Measurements from ENCODE around the gene TRAF3.
"Not testable (repeated sequence)": the region's sequence is repeated elsewhere in the genome, so short reads cannot be mapped to it uniquely, and the experiment has no call there.

Gene TRAF3

DNA sequence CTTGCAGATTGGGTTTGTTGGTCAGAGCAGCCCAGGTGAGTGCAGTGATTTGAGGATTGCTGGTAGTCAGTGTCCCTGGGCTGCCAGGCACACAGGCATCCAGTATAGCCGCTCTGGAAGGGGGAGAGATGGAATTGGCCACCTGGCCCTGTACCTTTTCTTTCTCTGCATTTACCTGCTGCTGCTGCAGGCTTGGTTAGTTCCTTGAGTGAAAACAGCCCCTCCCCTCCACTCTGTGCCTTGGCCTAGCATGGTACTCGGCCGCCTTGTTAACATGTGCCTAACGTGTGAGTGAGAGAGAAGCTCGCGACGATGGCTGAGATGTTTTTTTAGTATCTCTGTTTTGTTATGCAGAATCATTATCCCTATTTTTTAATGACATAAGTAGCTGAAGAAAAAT lies 95.9 kb downstream of the TRAF3 start:
- no peak overlapping the region for H3K27ac ChIP-seq (ENCODE audit: insufficient read depth, low read depth, low read length, poor library complexity, severe bottlenecking)
- H3K9me3 ChIP-seq (ENCODE audit: control insufficient read depth, low read length), result no peaks in the 10 kb centered on the region
- 92 to 95% methylated on average over 7 of the region's 7 CpGs for WGBS, 2 experiments
- H3K36me3 ChIP-seq (ENCODE audit: control insufficient read depth, insufficient read depth, low read length), result peaks cover 10% of the 10 kb centered on the region
- H3K4me1 ChIP-seq (ENCODE audit: control insufficient read depth, insufficient read depth, low read length), result no peaks in the 10 kb centered on the region
- no peak overlapping the region for H3K4me3 ChIP-seq (ENCODE audit: insufficient read depth, low read depth, low read length)
- H3K27me3 ChIP-seq (ENCODE audit: control insufficient read depth, insufficient read depth, low read length, poor library complexity, severe bottlenecking), result no peaks in the 10 kb centered on the region

DNA sequence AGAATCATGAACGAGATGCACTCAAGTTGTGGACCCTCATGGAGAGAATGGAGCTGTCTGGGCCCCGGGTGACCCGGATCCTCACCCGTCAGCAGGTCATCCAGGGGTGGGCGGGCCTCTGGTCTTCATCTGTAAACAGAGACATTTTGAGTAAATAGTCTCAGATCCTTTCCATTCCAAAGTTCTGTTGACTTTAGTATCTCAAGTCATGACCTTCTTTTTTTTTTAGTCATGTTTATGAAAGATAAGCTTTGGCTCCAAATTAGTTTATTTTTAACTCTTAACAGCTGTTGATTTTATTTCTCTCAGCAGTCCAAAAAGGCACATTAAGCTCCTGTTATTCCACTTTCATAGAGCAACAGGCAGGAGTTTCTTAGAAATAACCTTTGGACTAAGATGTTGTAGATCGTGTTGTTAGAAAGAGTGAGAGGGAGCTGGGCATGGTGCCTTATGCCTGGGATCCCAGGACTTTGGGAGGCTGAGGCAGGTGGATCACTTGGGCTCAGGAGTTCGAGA lies 96.4 kb downstream of the TRAF3 start:
- WGBS, 2 experiments, result 93 to 95% methylated on average over 7 of the region's 7 CpGs
- Histone ChIP-seq H3K9me3 (ENCODE audit: control insufficient read depth, low read length) (no peaks in the 10 kb centered on the region), H3K27me3 (ENCODE audit: control insufficient read depth, insufficient read depth, low read length, poor library complexity, severe bottlenecking) (no peaks in the 10 kb centered on the region), H3K27ac (ENCODE audit: insufficient read depth, low read depth, low read length, poor library complexity, severe bottlenecking) (no peak overlapping the region), H3K4me3 (ENCODE audit: insufficient read depth, low read depth, low read length) (no peak overlapping the region), H3K4me1 (ENCODE audit: control insufficient read depth, insufficient read depth, low read length) (no peaks in the 10 kb centered on the region), H3K36me3 (ENCODE audit: control insufficient read depth, insufficient read depth, low read length) (peaks cover 10% of the 10 kb centered on the region)

DNA sequence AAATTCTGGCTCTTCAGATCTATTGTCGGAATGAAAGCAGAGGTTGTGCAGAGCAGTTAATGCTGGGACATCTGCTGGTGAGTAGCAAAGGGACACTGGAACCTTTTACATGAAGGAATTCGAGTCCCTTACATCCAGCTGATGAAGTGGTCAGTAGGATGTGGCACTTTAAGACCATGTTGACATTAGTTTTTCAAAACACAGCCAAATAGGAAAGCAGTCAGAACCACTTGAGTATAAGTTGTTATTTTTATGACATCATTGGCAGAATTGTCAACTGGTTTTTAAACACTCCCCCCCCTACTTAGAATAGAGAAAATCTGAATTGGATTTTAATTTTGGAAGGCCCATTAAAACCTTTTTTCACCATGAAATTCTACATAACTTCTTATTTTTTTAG lies 98.4 kb downstream of the TRAF3 start:
- Histone ChIP-seq H3K4me1 (ENCODE audit: control insufficient read depth, insufficient read depth, low read length) (no peaks in the 10 kb centered on the region), H3K27ac (ENCODE audit: insufficient read depth, low read depth, low read length, poor library complexity, severe bottlenecking) (no peak overlapping the region), H3K9me3 (ENCODE audit: control insufficient read depth, low read length) (no peaks in the 10 kb centered on the region), H3K36me3 (ENCODE audit: control insufficient read depth, insufficient read depth, low read length) (peaks cover 10% of the 10 kb centered on the region), H3K27me3 (ENCODE audit: control insufficient read depth, insufficient read depth, low read length, poor library complexity, severe bottlenecking) (no peaks in the 10 kb centered on the region), H3K4me3 (ENCODE audit: insufficient read depth, low read depth, low read length) (no peak overlapping the region)
- 92 to 95% methylated on average over 2 of the region's 2 CpGs for WGBS, 2 experiments

DNA sequence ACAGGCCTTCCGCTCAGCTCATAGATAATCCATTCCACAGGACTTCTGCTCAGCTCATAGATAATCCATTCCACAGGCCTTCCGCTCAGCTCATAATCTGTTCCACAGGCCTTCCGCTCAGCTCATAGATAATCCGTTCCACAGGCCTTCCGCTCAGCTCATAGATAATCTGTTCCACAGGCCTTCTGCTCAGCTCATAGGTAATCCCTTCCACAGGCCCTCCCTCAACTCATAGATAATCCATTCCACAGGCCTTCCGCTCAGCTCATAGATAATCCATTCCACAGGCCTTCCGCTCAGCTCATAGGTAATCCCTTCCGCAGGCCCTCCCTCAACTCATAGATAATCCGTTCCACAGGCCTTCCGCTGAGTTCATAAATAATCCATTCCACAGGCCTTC lies 100.3 kb downstream of the TRAF3 start:
- H3K27me3 ChIP-seq (ENCODE audit: control insufficient read depth, insufficient read depth, low read length, poor library complexity, severe bottlenecking); H3K4me3 ChIP-seq (ENCODE audit: insufficient read depth, low read depth, low read length); H3K9me3 ChIP-seq (ENCODE audit: control insufficient read depth, low read length); H3K27ac ChIP-seq (ENCODE audit: insufficient read depth, low read depth, low read length, poor library complexity, severe bottlenecking); H3K4me1 ChIP-seq (ENCODE audit: control insufficient read depth, insufficient read depth, low read length): not testable (repeated sequence)
- WGBS, 2 experiments, result 93 to 95% methylated on average over 10 of the region's 10 CpGs
- peaks cover 10% of the 10 kb centered on the region for H3K36me3 ChIP-seq (ENCODE audit: control insufficient read depth, insufficient read depth, low read length)

DNA sequence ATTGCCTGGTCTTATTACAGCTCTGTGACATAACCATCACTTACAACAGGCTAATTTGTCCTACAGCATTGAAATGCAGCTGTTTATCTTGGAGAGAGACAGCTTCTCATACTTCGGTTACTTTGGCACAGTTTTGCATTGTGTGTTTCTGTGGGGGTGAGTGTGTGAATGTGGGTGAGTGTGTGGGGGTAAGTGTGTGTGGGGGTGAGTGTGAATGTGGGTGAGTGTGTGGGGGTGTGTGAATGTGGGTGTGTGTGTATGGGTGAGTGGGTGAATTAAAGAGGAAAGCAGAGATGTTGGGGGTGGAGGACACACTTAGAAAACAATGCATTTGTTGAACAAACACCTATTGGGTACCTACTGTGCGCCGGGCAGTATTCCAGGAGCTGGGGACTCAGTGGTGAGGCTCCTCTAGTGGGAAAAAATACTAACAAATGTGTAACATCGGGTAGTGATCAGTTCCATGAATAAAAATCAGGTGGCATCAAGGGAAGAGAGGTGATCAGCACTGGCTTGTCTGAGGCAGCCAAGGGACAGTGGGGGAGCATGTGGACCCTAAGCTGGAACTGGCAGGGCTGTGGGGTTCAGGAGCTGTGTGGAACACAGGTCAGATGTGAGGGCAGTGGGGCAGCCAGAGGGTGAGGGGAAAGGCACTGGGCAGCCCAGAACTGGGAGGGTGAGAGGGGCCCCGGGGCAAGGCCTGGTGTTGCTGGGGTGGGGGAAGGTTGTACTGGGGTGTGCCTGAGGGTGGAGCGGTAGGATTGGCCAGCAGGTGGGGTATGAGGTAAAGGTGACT lies 101.1 kb downstream of the TRAF3 start:
- no peaks in the 10 kb centered on the region for H3K4me1 ChIP-seq (ENCODE audit: control insufficient read depth, insufficient read depth, low read length)
- peaks cover 10% of the 10 kb centered on the region for H3K36me3 ChIP-seq (ENCODE audit: control insufficient read depth, insufficient read depth, low read length)
- no peaks in the 10 kb centered on the region for H3K9me3 ChIP-seq (ENCODE audit: control insufficient read depth, low read length)
- 93 to 95% methylated on average over 6 of the region's 6 CpGs for WGBS, 2 experiments
- H3K4me3 ChIP-seq (ENCODE audit: insufficient read depth, low read depth, low read length), result no peak overlapping the region
- no peaks in the 10 kb centered on the region for H3K27me3 ChIP-seq (ENCODE audit: control insufficient read depth, insufficient read depth, low read length, poor library complexity, severe bottlenecking)
- no peak overlapping the region for H3K27ac ChIP-seq (ENCODE audit: insufficient read depth, low read depth, low read length, poor library complexity, severe bottlenecking)

DNA sequence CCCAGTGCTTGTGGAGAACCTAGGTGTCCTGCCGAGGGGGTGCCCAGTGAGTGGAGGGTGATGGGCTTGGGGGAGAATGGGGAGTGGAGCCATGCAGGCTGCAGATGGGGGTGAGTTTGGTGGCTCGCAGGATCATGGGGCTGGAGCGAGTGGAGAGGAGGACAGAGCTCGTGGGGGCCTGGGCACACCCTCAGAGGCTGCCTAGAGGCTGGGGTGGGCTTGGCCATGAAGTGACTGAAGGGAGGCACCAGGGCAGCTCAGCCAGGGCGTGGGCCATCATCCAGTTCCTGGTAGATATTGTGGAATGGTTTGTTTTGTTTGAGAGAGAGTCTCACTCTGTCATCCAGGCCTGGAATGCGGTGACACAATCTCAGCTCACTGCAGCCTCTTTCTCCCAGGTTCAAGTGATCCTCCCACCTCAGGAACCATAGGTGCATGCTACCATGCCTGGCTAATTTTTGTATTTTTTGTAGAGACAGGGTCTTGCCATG lies 101.8 kb downstream of the TRAF3 start:
- no peak overlapping the region for H3K27ac ChIP-seq (ENCODE audit: insufficient read depth, low read depth, low read length, poor library complexity, severe bottlenecking)
- H3K4me3 ChIP-seq (ENCODE audit: insufficient read depth, low read depth, low read length), result no peak overlapping the region
- H3K9me3 ChIP-seq (ENCODE audit: control insufficient read depth, low read length), result no peaks in the 10 kb centered on the region
- peaks cover 10% of the 10 kb centered on the region for H3K36me3 ChIP-seq (ENCODE audit: control insufficient read depth, insufficient read depth, low read length)
- H3K4me1 ChIP-seq (ENCODE audit: control insufficient read depth, insufficient read depth, low read length), result no peaks in the 10 kb centered on the region
- H3K27me3 ChIP-seq (ENCODE audit: control insufficient read depth, insufficient read depth, low read length, poor library complexity, severe bottlenecking), result no peaks in the 10 kb centered on the region
- WGBS, 2 experiments, result 89 to 90% methylated on average over 6 of the region's 6 CpGs

DNA sequence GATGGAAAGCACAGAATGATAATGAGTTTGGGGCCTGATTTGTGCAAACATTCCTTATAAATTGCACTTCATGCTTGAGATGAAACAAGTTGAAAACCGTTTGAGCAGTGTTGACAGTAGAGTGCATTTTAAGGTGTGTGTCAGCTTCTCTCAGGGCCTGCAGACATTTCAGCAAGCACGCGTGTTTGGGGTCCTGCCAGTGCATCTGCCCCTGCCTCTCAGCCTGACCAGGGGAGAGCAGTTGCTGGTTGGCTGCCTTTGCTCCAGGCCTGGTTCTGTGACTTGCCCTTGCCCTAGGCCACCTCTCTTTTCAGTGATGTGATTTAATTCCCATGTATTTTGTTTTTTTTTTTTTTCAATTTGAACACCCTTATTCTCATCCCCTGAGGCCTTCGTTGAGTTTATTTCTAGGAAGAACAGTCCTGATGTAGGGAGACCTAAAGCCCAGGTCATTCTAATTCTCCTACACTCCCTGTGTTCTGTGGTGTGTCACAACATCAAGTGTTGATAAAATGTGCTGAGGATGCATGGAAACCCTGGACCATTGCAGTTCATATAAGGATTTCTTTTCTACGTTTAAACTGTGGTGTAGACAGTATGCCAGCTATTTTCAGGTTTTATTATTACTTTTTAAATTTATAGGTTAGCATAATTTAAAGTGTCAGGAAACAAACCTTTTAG lies 105.1 kb downstream of the TRAF3 start:
- Histone ChIP-seq H3K9me3 (ENCODE audit: control insufficient read depth, low read length) (no peaks in the 10 kb centered on the region), H3K27ac (ENCODE audit: insufficient read depth, low read depth, low read length, poor library complexity, severe bottlenecking) (no peak overlapping the region), H3K27me3 (ENCODE audit: control insufficient read depth, insufficient read depth, low read length, poor library complexity, severe bottlenecking) (no peaks in the 10 kb centered on the region), H3K36me3 (ENCODE audit: control insufficient read depth, insufficient read depth, low read length) (no peaks in the 10 kb centered on the region), H3K4me3 (ENCODE audit: insufficient read depth, low read depth, low read length) (no peak overlapping the region), H3K4me1 (ENCODE audit: control insufficient read depth, insufficient read depth, low read length) (no peaks in the 10 kb centered on the region)
- WGBS, 2 experiments, result 82 to 85% methylated on average over 4 to 5 of the region's 5 CpGs

DNA sequence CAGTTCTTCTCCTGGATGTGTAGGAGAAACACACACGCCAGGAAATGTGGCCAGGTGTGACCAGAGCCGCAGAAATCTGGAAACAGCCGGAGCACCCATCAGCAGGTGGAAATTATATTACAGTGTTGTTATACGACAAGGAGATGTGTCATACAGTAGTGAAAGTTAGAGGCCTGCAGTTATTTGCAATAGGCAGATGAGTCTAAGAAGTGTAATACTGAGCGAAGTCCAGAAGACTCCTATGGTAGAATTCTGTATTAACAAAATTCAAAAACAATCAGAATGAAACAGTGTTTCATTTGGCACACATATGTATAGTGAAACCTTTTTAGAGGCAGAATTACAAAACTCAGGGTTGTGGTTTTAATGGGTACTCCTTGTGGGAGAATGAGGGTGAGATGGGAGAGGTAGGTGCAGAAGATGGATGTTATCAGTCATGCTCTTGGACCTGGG lies 105.9 kb downstream of the TRAF3 start:
- no peak overlapping the region for H3K4me3 ChIP-seq (ENCODE audit: insufficient read depth, low read depth, low read length)
- no peak overlapping the region for H3K27ac ChIP-seq (ENCODE audit: insufficient read depth, low read depth, low read length, poor library complexity, severe bottlenecking)
- H3K4me1 ChIP-seq (ENCODE audit: control insufficient read depth, insufficient read depth, low read length), result no peaks in the 10 kb centered on the region
- H3K27me3 ChIP-seq (ENCODE audit: control insufficient read depth, insufficient read depth, low read length, poor library complexity, severe bottlenecking), result no peaks in the 10 kb centered on the region
- no peaks in the 10 kb centered on the region for H3K36me3 ChIP-seq (ENCODE audit: control insufficient read depth, insufficient read depth, low read length)
- WGBS, 2 experiments, result 95 to 96% methylated on average over 5 of the region's 5 CpGs
- no peaks in the 10 kb centered on the region for H3K9me3 ChIP-seq (ENCODE audit: control insufficient read depth, low read length)

DNA sequence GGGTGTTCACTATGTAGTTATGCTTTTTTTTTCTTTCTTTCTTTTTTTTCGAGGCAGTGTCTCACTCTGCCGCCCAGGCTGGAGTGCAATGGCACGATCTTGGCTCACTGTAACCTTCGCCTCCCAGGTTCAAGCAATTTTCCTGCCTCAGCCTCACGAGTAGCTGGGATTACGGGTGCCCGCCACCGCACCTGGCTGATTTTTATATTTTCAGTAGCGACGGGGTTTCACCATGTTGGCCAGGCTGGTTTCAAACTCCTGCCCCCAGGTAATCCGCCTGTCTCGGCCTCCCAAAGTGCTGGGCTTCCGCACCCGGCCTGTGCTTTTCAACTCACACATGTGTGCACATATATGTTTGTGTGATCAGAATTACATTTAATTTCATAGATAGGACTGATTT lies 106.3 kb downstream of the TRAF3 start:
- H3K36me3 ChIP-seq (ENCODE audit: control insufficient read depth, insufficient read depth, low read length), result no peaks in the 10 kb centered on the region
- H3K4me1 ChIP-seq (ENCODE audit: control insufficient read depth, insufficient read depth, low read length), result no peaks in the 10 kb centered on the region
- WGBS, 2 experiments, result 93% methylated on average over 14 of the region's 14 CpGs
- no peaks in the 10 kb centered on the region for H3K27me3 ChIP-seq (ENCODE audit: control insufficient read depth, insufficient read depth, low read length, poor library complexity, severe bottlenecking)
- H3K9me3 ChIP-seq (ENCODE audit: control insufficient read depth, low read length), result no peaks in the 10 kb centered on the region
- H3K4me3 ChIP-seq (ENCODE audit: insufficient read depth, low read depth, low read length), result no peak overlapping the region
- H3K27ac ChIP-seq (ENCODE audit: insufficient read depth, low read depth, low read length, poor library complexity, severe bottlenecking), result no peak overlapping the region

DNA sequence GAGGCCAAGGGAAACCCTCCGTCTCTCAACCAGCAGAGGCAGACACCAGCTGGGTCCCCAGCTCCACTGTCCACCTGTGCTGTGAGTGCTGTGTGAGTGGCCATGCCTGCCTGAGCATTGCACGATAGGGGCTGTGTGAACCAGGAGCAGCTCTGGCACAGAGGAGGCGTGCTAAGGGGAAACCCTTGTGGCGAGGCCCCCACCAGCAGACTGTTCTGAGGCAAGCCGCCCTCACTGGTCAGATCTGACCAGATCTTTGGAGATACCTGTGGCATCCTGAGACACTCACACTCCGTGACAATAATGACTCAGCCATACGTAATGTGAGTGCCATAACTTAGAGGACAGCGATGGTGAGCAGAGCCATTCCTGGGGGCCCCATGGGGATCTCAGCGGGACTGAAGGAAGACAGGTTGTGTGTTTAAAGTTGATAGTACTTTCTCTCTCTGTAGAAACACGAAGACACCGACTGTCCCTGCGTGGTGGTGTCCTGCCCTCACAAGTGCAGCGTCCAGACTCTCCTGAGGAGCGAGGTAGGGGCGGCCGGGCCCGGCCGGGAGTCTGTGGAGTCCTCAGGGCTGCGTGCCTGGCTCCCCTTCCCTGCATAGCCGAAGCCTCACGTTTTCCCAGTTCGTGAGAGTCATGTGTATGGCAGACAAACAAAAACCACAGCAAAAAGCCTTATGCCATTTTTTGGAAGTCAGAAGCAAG lies 108.6 kb downstream of the TRAF3 start:
- Histone ChIP-seq H3K36me3 (ENCODE audit: control insufficient read depth, insufficient read depth, low read length) (no peaks in the 10 kb centered on the region), H3K27me3 (ENCODE audit: control insufficient read depth, insufficient read depth, low read length, poor library complexity, severe bottlenecking) (no peaks in the 10 kb centered on the region), H3K27ac (ENCODE audit: insufficient read depth, low read depth, low read length, poor library complexity, severe bottlenecking) (no peak overlapping the region), H3K4me1 (ENCODE audit: control insufficient read depth, insufficient read depth, low read length) (no peaks in the 10 kb centered on the region), H3K4me3 (ENCODE audit: insufficient read depth, low read depth, low read length) (no peak overlapping the region), H3K9me3 (ENCODE audit: control insufficient read depth, low read length) (no peaks in the 10 kb centered on the region)
- WGBS, 2 experiments, result 94 to 96% methylated on average over 22 of the region's 22 CpGs
